Cardiac fibroblast (primary cell): ENCODE data around the gene MED14.

Experiments used
- DNase-seq, 2 donors: peaks; one replicate each; pipeline versions ENCODE4 v3.0.0 to v3.0.0-alpha.2; 2010; ENCODE audit warnings: low read depth in 2 of 2
- H3K4me3 ChIP-seq, 2 donors: replicated peaks in 1 of 2; 1 replicate in 1 of 2; 2 replicates in 1 of 2; pipeline ENCODE4 v1.5.1; 2011; ENCODE audit warnings: low read depth in 2 of 2, low read length in 2 of 2, mild to moderate bottlenecking in 2 of 2, moderate library complexity in 1 of 2
- CTCF ChIP-seq: IDR thresholded peaks from one replicate; pipeline ENCODE4 v1.5.1; 2011; ENCODE audit warnings: low read depth, mild to moderate bottlenecking, low read length, inconsistent platforms

The MED14 gene

GRCh38 chrX:40617566-40617965, 117.8 kb downstream of the MED14 start:
- no peak overlapping the region for H3K4me3 ChIP-seq
- no peak for TF ChIP-seq CTCF

GRCh38 chrX:40615976-40616375, 119.4 kb downstream of the MED14 start:
- no peak overlapping the region for H3K4me3 ChIP-seq
- DNase-seq, result no peak
- TF ChIP-seq CTCF, result no peak

More at GRCh38 chrX:40617566-40617965, 117.8 kb downstream of the MED14 start:
- DNase-seq, result peak in 1 of 2 donors; percentile 6

- DNase-seq, result no peak
- TF ChIP-seq CTCF, result no peak
Observed at GRCh38 chrX:40612511-40612910, 122.8 kb downstream of the MED14 start.

GRCh38 chrX:40607381-40607780, 128.0 kb downstream of the MED14 start:
- DNase-seq, result no peak
- no peak for TF ChIP-seq CTCF
- H3K4me3 ChIP-seq, result no peak overlapping the region

More at GRCh38 chrX:40612511-40612910, 122.8 kb downstream of the MED14 start:
- H3K4me3 ChIP-seq, result no peak overlapping the region

- DNase-seq, result no peak
- no peak for TF ChIP-seq CTCF
- no peak overlapping the region for H3K4me3 ChIP-seq
Observed at GRCh38 chrX:40603446-40603845, 131.9 kb downstream of the MED14 start.
